Breast epithelium (tissue), 3 donors: ENCODE data around the gene SNTG2.

Experiments
- POLR2A ChIP-seq: fragments of 450-650 bp; IDR thresholded peaks from one replicate; pipeline ENCODE4 v1.6.1; 2016; ENCODE audit warnings: antibody characterized with exemption, mild to moderate bottlenecking, moderate library complexity
- TF ChIP-seq, protein P1 (sequence below), 3 donors: fragments of 450-650 bp; IDR thresholded peaks; one replicate each; pipeline ENCODE4 v1.5.1; 2016 to 2017; ENCODE audit warnings: antibody characterized with exemption in 3 of 3, mild to moderate bottlenecking in 3 of 3, moderate library complexity in 3 of 3

DNA sequence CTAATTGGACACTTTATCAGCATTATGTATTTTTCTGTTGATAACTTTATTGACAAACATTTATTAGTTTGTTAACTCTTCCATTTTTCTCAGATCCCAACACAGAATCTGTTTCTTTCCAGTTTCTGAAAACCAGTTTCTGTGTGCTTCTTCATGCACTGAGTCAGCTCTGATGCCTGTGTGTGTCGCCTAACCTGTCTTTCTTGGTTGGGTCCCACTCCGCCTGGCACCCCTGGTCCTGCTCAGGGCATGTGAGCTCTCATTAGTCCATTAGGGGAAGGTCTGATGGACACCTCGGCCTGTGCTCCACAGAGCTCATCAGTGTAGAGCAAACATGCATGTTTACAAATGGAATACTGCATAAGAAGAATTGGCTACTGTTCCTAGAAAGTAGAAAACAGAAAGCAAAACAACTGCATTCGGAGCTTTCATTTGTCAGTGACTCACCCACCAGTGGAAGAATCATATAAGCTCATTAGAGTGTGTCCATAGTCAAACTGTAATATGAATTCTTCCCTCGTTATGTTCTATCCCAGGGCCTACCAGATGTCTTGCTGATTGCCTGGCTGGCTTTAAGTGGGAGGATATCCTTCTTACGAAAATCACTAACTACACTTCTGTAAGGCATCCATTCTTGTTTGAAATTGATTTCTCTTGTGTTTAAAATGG lies 137.7 kb downstream of the SNTG2 start:
- TF ChIP-seq, protein P1, sequence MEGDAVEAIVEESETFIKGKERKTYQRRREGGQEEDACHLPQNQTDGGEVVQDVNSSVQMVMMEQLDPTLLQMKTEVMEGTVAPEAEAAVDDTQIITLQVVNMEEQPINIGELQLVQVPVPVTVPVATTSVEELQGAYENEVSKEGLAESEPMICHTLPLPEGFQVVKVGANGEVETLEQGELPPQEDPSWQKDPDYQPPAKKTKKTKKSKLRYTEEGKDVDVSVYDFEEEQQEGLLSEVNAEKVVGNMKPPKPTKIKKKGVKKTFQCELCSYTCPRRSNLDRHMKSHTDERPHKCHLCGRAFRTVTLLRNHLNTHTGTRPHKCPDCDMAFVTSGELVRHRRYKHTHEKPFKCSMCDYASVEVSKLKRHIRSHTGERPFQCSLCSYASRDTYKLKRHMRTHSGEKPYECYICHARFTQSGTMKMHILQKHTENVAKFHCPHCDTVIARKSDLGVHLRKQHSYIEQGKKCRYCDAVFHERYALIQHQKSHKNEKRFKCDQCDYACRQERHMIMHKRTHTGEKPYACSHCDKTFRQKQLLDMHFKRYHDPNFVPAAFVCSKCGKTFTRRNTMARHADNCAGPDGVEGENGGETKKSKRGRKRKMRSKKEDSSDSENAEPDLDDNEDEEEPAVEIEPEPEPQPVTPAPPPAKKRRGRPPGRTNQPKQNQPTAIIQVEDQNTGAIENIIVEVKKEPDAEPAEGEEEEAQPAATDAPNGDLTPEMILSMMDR (IDR thresholded peaks at IDR 0.05) = no peak
- no peak for TF ChIP-seq POLR2A
